Upper lobe of left lung (tissue), 4 donors: Measurements from ENCODE around the gene DHCR24.

ENCODE experiments used
- CTCF ChIP-seq, 6 experiments: fragments of 450-650 bp in 4 of 6; fragments of 200-600 bp in 2 of 6; sonication (generic) in 2 of 6; IDR thresholded peaks; one replicate each; pipeline ENCODE4 v1.5.1; 2016 to 2019; ENCODE audit warnings: antibody characterized with exemption in 6 of 6
- EP300 ChIP-seq, 4 donors: sonication (generic); formaldehyde crosslinking; IDR thresholded peaks; one replicate each; pipeline ENCODE4 v1.5.1; 2017; ENCODE audit warnings: antibody characterized with exemption in 4 of 4, control low read depth in 2 of 4
- POLR2AphosphoS5 ChIP-seq, 2 donors: sonication (generic); formaldehyde crosslinking; IDR thresholded peaks; one replicate each; pipeline ENCODE4 v1.5.1; 2017; ENCODE audit warnings: antibody characterized with exemption in 2 of 2

GRCh38 chr1:54845772-54846171, 41.2 kb downstream of the DHCR24 start:
- TF ChIP-seq CTCF (IDR thresholded peaks at IDR 0.05) (no peak), POLR2AphosphoS5 (IDR thresholded peaks at IDR 0.05) (no peak), EP300 (IDR thresholded peaks at IDR 0.05) (no peak)
